C4-2B (cell line): ENCODE data around the gene FBXO42.

Source experiments
- H3K27ac ChIP-seq: fragments of 450-650 bp; 2 replicates; pipeline ENCODE4 v1.5.1; 2017
- ZFX ChIP-seq: fragments of 450-650 bp; IDR thresholded peaks from 2 replicates; pipeline ENCODE4 v1.6.1; 2017
- TF ChIP-seq, protein P1 (sequence below): fragments of 450-650 bp; conservative IDR thresholded peaks from 2 replicates; pipeline ENCODE4 v1.5.1; 2017; ENCODE audit warnings: mild to moderate bottlenecking

Gene FBXO42

GRCh38 chr1:16351994-16352841, at the start of gene FBXO42:
FBXO42 (minus strand) TSS chr1:16352480; CDS start chr1:16315418, 37,062 bp downstream.
- H3K27ac ChIP-seq = peak within 1 kb of the TSS; percentile 99
- TF ChIP-seq ZFX = peak; percentile 76
- TF ChIP-seq, protein P1, sequence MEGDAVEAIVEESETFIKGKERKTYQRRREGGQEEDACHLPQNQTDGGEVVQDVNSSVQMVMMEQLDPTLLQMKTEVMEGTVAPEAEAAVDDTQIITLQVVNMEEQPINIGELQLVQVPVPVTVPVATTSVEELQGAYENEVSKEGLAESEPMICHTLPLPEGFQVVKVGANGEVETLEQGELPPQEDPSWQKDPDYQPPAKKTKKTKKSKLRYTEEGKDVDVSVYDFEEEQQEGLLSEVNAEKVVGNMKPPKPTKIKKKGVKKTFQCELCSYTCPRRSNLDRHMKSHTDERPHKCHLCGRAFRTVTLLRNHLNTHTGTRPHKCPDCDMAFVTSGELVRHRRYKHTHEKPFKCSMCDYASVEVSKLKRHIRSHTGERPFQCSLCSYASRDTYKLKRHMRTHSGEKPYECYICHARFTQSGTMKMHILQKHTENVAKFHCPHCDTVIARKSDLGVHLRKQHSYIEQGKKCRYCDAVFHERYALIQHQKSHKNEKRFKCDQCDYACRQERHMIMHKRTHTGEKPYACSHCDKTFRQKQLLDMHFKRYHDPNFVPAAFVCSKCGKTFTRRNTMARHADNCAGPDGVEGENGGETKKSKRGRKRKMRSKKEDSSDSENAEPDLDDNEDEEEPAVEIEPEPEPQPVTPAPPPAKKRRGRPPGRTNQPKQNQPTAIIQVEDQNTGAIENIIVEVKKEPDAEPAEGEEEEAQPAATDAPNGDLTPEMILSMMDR = peak; percentile 42

- H3K27ac ChIP-seq = no peak overlapping the region
- no peak for TF ChIP-seq ZFX
- TF ChIP-seq, protein P1 = no peak
Observed at GRCh38 chr1:16398371-16398953, 46.2 kb upstream of the FBXO42 start.

- TF ChIP-seq, protein P1 = no peak
- TF ChIP-seq ZFX = no peak
- H3K27ac ChIP-seq = no peak overlapping the region
Observed at GRCh38 chr1:16397120-16397519, 44.8 kb upstream of the FBXO42 start.

- TF ChIP-seq ZFX = no peak
- TF ChIP-seq, protein P1 = no peak
- H3K27ac ChIP-seq = peak overlapping the region; percentile 15
Observed at GRCh38 chr1:16396591-16396990, 44.3 kb upstream of the FBXO42 start.

- H3K27ac ChIP-seq = no peak overlapping the region
- TF ChIP-seq ZFX = no peak
- TF ChIP-seq, protein P1 = no peak
Observed at GRCh38 chr1:16394977-16395376, 42.7 kb upstream of the FBXO42 start.

GRCh38 chr1:16393570-16394521, 41.6 kb upstream of the FBXO42 start:
- no peak for TF ChIP-seq ZFX
- TF ChIP-seq, protein P1 = no peak
- no peak overlapping the region for H3K27ac ChIP-seq
